Stimulated activated naive CD8-positive, alpha-beta T cell treated with anti-CD3 and anti-CD28 coated beads, Interleukin-15, Interleukin-2, amounts not matched to agents 100 U/mL and 50 U/mL, for 24 hours (primary cell): ENCODE results near the gene KLRF1.

Experiments
- ATAC-seq: fragments of 150-1000 bp; cut with Tn5 transposase; one replicate; pipeline ENCODE4 v1.10.0; 2021
- DNase-seq: peaks from one replicate; pipeline ENCODE4 v3.0.0; 2021

KLRF1 gene

DNA sequence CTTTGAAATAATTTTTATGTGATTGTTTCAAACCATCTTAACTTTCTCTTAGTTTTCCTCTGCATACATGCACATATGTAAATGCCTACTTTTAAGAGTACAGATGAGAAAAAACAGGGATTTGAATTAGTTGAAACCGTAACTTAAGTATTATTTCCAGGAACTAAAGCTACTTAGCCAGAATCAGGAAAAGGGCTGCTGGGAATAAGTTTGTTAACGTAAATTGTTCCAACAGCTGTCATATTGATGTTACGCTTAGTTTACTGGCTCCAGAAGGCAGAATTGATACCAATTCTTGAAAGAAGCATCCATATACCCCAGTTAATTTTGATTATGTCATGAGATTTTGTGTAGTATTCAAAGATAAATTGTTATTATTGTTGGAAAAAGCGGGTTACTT, 17.9 kb upstream of the KLRF1 start:
- DNase-seq: no peak
- no peak for ATAC-seq

DNA sequence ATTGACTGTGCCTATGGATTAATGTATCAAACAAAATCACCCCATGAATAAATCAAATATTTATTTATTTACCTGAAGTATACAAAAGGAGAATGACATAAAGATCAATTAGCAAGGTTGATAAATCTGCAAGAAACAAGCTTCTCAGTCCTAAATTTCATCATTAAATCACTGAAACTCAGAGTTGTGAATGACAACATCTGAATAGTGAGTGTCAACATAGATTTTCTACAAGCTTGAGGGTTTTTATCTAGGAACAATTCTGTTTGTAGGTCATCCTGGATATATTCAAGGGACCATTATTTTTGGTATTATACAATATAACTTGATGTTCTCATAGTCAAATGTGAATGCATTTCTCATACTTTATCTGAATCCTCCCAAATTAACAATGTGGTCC, 17.4 kb upstream of the KLRF1 start:
- ATAC-seq: no peak

DNA sequence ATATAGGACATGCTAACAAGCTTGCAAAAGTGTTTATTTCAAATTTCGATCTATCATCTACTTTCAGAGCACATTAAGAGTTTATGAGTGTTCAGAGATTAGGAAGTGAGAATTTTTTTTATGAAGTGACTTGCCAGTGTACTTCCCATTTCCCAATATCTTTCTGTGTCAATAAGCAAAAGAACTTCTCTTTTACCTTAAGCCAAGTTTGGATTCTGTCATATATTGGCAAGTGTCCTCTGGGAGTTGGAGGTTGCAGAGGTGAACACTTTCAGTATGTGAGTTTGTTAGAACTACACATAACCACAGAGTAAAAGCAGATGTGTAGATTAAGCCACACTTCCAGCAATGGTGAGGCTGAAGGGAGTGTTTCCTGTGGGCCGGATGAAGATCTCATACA, 16.6 kb upstream of the KLRF1 start:
- DNase-seq (no peak), ATAC-seq (no peak)

More for the DNA sequence above, 17.4 kb upstream of the KLRF1 start:
- no peak for DNase-seq

DNA sequence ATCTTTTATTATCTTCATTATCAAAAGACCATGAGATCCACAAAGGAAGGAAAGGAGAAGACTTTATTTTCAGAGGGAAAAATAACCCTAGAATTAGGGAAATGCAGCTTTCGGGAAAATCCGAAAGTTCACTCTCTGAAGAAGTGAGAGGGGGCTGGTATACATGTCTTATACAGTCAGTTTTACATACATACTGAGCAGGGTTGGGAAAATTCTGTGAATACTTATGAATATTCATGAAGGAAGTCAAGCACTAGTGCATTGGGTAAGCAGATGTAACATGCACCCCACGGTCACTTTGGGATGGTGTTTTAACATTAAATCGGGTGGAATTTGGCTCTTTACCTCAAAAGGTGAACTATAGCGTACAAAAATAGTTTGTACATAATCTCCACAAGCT, 15.7 kb upstream of the KLRF1 start:
- no peak for ATAC-seq

DNA sequence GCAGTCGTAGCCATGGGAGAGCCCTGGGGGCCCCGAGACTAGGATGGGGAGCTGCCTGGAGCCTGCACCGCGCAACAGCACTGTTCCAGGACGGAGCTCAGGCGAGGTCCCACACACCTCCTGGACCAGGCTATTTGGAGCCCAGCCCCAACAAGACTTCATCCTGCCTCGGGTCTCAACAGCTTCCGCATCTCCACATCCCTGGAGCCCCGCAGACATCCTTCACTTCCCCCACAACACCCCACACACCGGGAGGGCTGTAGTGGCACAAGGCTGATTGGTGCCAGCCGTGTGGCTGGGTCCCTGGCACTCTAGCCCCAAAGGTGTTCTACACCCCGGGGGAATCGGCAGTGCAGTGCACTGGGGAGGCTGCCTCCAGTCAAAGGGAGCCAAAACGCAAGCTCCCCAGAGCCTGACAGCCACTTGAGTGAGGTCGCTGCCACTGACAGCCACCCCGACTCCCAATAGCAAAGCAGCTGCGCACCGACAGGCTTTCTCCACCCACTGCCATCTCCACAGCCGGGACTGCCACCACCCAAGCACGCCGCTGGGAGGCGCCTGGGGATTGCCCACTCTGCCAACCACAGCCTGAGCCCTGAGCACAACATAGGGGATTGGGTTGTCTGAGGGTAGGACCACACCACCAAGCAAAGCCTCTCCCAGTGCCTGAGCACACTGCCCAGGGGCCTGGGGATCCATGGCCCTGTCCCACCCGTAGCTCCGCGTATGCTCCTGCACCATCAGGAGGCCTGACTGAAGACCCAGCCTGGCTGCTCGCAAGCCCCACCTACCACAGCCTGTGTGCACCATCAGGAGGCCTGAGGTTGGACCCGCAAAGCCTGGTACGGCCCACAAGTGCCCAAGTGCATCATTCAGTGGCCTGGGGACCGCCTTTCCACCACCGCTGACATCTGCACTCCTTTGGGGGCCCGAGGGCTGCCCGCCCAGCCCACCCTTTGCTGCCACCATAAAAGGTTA, 13.2 kb upstream of the KLRF1 start:
- DNase-seq (peak; percentile 95), ATAC-seq (peak; percentile 96)

More for the DNA sequence above, 15.7 kb upstream of the KLRF1 start:
- DNase-seq: no peak

DNA sequence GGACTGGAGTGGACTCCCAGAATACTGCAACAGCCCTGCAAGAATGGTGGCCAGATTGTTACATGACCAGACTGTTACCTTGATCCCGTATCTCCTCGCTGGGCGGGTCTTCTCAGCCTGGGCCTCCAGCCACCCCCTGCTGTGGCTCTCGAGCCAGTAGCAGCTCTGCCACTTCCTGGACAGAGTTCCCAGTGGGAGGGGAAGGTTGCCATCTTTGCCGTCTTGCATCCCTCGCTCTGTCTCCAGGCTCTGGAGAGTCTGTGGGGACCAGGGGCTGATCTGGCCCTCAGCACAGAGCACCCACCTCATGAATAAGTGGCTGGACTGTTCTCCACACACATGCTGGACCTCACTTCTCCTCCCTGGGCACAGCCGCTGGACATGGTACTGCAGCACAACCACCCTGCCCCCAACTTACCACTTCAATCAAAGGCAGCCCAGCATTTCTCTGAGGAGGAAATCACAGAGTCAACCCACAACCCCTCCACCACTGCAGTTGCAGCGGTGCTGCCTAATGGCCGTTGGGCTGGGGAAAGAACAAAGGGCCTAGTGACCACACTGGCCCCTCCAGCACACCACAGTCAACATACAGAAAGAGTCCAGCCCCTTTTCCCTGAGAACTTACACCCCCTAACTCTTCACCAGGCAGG, 6.9 kb upstream of the KLRF1 start:
- DNase-seq: no peak
- ATAC-seq: no peak

DNA sequence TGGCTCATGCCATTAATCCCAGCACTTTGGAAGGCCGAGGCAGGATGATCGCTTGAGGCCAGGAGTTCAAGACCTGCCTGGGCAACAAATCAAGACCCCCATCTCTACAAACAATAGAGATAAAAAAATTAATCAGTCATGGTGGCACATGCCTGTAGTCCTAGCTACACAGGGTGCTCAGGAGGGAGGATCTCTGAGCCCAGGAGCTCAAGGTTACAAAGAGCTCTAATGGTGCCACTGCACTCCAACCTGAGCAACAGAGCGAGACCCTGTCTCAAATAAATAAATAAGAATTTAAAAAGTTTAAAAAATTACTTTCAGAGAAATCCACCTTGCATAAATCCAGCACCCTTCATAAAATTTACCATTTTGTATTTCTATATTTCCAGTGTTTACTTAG, 2.2 kb downstream of the KLRF1 start:
- DNase-seq (no peak), ATAC-seq (no peak)

DNA sequence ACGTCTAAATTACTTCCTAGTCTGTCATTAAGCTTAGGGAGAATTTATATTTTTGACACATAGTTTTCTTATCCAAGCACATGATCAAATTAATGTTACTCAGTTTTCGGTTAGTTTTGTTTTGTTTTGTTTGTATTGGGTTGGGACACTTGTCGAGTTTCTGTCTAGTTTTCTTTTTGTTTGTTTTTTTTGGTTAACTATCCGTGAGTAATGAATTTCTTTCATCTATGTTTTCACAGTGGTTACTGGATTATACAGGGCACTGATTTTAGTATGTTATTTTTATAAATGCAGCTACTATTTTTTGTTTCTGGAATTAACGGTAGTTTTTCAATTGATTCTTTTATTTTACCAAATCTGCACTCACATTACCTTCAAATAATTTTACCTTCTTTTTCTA, 2.7 kb downstream of the KLRF1 start:
- DNase-seq (no peak), ATAC-seq (no peak)

DNA sequence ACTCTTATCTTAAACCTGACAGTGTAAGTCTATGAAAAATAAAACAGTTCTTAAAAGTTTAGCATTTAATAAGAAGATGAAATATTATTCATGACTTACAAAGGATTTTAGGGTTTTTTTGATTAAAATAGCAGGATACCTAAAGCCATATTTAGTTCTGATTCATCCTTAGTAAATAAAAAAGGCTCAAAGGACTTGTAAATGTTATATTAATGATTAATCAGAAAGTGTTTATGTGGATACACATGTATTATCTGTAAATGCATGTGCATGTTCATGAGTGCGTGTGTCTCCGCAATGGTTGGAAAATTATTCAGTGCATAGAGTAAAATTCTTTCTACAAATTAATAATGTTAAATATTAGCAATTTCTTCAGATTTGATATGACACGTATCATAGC, 4.4 kb downstream of the KLRF1 start:
- ATAC-seq (no peak), DNase-seq (no peak)

DNA sequence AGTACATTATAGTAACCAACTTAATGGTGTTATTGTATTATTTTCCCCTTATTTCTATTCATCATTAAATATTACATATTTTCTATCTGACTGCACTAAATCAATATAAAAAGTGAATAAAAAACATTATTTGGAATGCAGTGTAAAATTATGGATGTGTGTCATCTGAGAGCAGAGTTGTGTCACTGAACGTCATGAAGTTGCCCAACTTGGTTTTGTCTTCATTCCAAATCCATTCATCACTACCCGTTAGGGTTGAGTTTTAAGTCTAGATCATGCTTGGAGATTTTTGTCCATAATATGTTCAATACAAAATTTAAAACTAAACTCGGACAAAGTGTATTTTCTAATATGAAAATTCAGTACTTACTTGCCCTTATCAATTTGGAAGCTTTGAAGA, 16.1 kb downstream of the KLRF1 start:
- ATAC-seq: no peak

DNA sequence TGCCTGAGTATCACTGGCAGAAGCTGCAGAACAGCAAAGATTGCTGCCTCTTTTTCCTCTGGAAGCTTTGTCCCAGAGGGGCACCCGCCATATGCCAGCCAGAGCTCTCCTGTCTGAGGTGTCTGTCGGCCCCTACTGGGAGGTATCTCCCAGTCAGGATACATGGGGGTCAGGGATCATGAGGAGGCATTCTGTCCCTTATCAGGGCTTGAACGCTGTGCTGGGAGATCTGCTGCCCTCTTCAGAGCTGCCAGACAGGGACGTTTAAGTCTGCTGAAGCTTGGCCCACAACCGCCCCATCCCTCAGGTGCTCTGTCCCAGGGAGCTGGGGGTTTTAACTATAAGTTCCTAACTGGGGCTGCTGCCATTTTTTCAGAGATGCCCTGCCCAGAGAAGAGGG, 21.6 kb downstream of the KLRF1 start:
- DNase-seq: no peak
- ATAC-seq: no peak

More for the DNA sequence above, 16.1 kb downstream of the KLRF1 start:
- no peak for DNase-seq

DNA sequence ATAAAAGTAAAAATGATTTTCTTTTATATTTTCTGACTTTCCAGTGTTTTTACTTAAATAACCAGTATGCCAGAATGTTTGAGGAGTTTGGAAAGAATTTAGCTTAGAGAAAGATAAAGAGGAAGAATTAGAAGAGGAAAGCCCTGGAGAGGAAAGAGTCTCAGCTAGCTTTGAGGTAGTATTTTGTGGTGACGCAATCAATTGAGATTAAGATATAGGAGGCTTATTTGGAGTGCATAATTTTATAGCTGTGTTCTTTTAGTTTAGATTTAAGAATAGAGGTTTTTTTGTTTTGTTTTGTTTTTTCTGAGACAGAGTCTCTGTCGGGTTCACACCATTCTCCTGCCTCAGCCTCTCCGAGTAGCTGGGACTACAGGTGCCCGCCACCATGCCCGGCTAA, 23.8 kb downstream of the KLRF1 start:
- no peak for ATAC-seq
- no peak for DNase-seq

DNA sequence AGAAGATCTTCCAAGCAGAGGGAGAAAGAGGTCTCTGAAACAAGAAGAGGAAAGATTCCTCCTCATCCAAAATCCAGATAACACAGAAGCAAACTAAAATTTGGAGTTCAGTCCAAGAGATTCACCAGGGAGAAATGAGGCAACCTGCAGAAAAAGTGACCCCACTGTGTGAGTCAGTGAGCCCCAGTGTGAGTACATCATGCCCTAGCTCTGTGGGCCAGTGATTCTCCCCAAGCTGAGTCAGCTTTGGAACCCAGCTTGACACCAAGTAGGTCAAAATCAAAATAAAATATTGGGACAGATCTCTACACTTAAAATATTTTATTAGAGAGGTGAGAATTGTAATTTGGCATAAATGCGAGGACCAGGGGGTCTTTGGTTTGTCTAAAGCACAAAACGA, 24.6 kb downstream of the KLRF1 start:
- ATAC-seq (no peak), DNase-seq (no peak)

DNA sequence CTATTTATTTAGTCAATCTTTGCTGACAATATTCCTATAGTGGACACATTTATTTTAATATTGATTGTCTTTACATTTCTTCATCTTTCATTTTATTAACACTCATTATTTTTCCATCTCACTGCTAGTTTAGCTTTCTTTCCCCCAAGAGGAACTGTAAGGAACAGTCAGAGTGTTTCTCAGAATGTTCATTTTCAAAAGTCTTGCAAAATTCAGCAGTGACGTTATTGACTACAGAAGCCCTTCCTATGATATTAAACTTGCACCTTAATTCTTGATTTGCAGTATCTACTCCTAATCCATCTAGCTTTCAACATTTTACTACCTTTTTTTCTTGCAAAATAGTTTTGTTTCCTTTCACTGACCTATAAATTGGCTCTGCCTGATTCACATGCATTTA, 28.9 kb downstream of the KLRF1 start:
- ATAC-seq (no peak), DNase-seq (no peak)

DNA sequence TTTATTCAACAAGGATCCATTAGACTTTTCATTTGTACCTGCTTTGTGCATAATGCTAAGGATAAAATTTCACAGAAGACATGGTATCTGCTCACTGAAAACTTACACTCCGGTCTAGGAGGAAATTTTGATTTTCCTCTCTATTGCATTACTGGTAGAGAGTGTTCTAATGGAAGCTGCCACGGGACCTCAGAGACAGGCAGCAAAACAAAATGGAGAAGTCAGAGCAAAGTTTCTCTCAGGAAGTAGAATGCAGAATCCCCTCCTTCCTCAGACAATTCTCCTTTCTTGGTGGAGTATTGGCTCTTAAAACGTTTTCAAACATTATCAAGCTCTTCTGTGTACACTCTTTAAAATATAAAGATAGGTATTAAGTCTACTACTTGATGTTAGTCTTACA, 29.6 kb downstream of the KLRF1 start:
- DNase-seq: no peak
- ATAC-seq: no peak

DNA sequence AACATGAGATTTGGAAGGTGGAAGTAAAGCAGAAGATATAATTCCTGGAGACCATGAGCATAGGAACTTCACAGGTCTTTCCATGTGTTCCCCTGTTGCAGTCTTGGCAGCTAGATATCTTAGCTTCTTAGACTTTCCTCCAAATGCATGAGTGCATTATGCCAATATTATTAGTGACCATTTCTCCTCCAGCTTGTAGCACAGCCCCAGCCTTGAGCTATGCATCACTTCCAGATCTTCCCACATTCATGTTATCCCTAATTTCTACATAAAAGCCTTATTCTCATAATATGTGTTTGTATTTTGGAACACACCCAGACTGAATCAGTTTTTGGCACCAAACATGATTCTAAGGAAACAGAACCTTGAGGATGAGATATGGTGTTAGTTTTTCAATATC, 30.9 kb downstream of the KLRF1 start:
- no peak for DNase-seq
- no peak for ATAC-seq

DNA sequence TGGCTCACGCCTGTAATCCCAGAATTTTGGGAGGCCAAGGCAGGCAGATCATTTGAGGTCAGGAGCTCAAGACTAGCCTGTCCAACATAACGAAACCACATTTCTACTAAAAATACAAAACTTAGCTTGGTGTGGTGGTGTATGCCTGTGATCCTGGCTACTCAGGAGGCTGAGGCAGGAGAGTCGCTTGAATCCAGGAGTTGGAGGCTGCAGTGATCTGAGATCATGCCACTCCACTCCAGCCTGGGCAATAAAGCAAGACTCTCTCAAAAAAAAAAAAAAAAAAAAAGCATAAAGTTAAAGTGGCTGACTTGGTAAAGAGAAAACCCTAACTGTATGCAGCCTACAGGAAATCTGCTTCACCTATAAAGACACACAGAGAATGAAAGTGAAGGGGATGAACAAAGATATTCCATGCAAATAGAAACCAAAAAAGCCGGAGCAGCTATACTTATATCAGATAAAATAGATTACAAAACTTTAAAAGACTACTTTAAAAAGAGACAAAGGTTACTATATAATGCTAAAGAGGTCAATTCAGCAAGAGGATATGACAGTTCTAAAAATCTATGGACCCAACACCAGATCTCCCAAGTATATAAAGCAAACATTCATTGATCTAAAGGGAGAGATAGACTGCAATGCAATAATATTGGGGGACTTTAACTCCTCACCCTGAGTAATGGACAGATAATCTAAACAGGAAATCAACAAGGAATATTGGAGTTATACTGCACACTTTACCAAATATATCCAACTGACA, 37.8 kb downstream of the KLRF1 start:
- ATAC-seq (peak; percentile 64), DNase-seq (no peak)

DNA sequence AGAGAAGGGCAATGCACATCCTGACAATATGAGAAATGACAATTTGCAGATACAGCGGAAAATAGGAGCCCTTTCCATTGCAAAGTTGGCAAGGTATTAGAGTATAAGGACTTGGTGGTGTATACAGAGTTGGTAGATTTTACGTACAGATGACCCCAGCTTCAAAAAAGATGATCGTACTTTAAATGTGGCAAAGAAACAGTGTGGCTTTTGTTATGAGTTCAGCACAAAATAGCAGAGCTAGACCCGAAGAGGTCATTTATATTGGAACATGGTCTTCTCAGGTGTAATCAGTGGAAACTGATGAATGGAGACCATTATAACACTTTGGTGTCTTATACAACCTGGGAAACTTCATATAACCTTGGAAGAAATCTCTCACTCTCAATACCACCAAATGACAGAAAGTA, 39.6 kb downstream of the KLRF1 start:
- ATAC-seq (no peak), DNase-seq (no peak)

DNA sequence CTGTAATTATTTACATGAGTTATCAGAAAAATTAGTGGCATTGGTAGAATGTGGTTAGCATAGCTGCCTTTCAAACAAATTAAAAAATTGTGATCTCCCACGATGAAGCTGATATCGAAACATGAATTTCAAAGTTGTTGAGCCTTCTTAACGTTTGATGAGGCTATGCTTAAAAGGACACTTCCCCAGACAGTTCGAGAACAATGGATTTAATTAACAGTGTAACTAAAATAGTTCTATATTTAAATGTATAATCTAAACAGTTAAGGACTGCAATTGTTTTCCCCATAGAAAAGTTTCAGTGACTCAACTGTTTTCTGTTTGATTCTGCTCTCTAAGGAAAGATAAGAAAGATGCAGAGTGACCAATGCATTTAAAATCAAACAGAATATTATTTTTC, 40.2 kb downstream of the KLRF1 start:
- no peak for ATAC-seq
- no peak for DNase-seq

DNA sequence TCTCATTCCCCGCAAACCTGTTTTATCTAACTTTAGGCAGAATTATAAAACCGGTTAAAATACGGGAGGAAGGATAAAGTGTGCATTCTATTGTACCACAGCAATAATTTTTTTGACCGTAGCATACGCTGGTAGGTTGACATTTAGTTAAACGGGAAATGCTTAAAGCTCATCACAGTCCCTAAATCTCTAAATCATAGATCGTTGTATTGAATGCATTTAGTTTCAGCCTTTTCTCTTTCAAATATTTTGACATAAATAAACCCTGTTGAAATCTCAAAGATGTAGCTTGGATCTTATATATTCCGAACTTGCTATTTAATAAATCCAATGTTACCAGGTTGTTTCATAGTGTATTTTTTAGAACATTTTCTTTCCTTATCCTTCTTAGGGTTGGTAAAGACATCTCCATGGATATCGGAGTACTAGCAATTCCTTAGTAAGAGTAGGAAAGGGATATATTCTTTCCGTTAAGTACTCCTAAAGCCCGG, 41.1 kb downstream of the KLRF1 start:
- no peak for DNase-seq

DNA sequence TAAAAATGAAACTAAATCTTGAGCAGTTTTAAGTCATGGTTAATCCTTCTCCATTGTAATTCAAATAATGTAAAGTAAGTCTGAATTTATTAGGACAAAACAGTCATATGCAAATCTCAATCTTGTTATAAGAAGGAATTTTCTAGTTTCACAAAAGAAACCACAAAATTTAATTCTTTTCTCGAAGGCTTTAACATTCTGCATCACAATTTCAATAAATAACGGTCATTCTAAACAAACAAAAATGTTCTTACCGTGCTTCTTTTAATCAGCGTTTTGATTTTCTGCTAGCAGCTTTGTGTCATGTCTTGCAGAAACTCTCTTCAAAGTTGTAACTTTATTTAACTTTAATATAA, 41.6 kb downstream of the KLRF1 start:
- ATAC-seq: no peak
- no peak for DNase-seq

More for the DNA sequence above, 41.1 kb downstream of the KLRF1 start:
- ATAC-seq: no peak

DNA sequence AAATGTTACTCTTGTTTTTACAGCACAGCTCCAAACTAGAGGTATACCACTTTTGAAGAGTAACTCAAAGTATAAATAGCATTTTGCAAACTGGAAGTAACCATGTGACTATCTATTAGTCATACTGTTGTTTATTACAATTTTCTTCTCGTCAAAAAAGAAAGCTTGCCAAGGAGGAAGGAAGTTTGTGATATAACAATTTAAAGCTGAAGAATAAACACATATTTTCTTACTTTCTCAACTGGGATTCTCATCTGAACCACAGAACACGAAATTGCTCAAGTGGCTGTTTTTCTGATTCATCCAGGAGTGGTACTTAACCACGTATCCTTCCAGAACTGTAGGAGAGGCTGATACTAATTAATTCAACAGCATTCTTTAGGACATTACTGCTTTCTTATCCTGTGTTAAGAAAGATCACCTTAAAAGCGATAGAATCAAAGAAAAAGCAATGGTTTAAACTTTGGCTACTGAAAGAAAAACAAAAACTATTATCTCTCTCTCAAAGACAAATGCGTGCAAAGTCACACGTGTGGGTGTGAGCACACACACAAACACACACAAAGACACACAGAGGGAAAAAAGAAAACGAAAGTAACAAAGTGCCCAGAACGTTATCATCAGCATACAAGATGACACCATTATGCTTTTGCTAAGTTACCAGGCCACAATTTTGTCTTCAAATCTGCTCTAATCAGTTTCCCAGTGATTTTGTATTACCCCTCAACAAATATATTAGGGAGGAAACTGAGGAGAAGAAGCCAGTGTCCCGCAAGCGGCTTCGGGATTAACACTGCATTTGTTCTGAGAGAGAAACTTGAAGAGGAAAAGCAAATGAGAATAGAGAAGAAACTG, 42.3 kb downstream of the KLRF1 start, which contains the start of gene CLEC2B:
Gene CLEC2B, minus strand, starts transcription at position 48 of the 855 bp plus-strand sequence.
- DNase-seq: peak; percentile 17
- ATAC-seq: peak; percentile 51
